ENCODE results near the gene AKAP10.

GRCh38 chr17:19886116-19886515 is 91.5 kb downstream of the AKAP10 start:
- TF ChIP-seq CTCF (IDR thresholded peaks at IDR 0.05; ENCODE audit: insufficient read depth, low read length, poor library complexity, severe bottlenecking) (no peak), EZH2phosphoT487 (conservative IDR thresholded peaks at IDR 0.05; ENCODE audit: low read length) (no peak)

All from SU-DHL-6 (cell line).